ENCODE measurements around the gene DAP.

The DAP gene

DNA sequence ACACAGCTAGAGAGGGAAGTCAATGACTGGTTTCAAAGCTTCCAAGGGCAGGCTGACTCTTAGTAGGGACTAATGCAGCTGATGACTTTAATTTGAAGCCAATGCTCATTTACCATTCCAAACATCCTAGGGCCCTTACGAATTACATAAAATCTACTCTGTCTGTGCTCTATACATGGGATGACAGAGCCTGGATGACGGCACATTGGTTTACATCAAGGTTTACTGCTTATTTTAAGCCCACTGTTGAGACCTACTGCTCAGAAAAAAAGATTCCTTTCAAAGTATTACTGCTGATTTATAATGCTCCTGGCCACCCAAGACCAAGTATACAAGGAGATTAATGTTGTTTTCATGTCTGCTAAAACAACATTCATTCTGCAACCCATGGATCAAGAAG, 74.1 kb downstream of the DAP start:
- DNase-seq: no peak

DNA sequence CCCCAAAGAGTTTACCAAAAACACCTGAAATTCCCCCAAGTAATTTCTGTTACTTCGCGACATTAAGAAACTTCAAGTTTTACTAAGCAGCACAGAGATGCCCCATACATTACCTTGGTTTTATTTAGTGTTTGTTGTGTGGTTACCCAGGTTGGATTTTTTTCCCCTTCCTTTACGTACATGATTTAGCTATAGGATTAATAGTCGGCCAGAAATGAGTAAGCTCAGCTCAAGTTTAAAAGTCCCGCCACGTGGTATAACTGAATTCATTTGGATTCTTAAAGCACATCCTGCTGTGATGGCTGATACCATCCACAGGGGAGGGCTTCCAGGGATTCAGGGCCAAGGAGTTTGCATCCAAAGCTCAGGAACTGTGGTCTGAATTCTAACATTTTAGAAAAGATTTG, 75.9 kb downstream of the DAP start:
- DNase-seq: no peak

DNA sequence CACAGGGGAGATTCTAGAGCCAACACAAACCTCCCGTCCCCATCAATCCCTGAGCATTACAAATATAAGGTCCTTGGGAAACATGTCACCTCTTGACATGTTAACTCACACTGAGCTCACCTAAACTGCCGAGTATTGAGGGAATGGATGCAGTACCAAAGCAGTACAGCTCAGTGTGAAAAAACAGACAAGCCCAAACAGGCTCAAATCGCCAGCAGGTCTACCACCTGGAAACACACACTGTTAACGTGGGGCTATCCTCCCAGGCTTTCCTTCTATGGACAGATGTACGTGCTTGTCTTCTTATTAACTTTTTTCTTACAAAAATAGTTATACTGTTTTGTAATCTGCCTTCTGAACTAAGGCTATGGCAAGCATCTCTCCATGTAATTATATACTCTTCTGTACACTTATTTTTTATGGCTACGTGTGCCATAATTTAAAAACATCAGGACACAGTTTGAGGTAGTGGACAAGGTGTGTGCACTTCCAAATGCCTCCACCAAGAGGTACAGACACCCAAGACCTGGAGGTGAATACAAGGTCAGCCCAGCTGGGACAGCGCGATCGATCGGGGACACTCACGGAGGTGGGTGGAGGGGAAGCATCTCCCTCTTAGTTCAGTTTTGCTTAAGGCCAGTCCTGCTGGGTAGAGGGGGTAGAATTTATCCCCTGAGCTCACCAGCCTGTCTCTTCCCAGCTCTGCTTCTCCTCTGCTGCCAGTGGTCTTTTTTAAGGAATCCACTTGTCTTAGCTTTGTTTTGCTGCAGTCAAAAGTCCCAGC, 76.5 kb downstream of the DAP start:
- no peak for DNase-seq

DNA sequence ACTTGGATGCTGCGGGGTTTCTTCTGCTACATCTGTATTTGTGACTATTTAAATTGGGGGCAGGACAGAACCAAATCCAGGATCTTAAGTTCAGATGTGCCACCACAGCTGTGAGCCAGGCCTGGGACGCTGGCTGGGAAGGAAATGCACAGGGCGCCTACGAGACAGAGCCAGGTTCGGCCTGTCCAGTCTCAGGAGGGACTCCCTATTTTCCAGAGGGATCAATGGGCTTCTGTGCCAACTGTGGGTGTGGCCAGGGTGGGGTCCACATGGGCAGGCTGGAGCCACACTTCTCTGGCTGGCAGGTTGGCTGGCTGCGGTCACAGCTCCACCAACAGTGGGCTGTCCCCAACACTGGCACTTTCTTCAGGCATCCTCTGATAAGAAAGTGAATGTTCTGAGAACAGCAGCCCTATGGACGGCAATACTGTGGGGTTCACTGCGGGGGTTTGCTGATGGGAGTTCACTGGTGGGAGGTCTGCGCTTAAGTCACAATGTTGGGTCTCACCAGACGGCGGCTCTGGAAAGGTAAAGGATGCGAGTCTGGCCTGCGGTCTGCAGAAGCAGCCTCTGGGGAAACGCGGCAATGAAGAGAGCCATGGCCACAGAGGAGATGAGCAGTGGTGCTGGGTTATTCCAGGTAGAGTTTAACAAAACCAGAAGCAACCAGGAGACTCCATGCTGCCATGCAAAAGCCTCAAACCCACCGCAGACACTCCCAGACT, 78.1 kb downstream of the DAP start:
- no peak for DNase-seq

- no peak for DNase-seq
Observed at GRCh38 chr5:10681731-10682679, 79.0 kb downstream of the DAP start.

GRCh38 chr5:10680876-10681481, 80.1 kb downstream of the DAP start:
- no peak for DNase-seq

- no peak for DNase-seq
Observed at GRCh38 chr5:10679336-10679988, 81.6 kb downstream of the DAP start.

- no peak for DNase-seq
Observed at GRCh38 chr5:10678244-10678643, 82.8 kb downstream of the DAP start.

DNA sequence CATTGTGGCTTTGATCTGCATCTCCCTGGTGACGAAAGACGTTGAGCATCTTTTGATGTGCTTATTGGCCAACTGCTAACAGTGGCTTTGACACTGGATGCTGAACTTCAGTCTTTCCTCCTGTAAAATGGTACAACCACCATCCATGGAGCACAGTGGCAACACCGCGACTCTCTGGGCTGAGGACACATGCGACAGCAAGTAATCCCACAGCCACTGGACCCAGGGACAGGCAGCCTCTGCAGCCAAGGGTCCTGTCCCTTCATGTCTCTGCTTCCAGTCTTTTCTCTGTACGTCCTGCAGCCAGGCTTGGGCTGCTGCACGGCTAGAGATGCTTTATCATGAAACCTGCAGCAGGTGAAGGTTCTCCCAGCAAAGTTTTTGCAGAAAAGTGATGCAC, 83.5 kb downstream of the DAP start:
- no peak for DNase-seq

GRCh38 chr5:10676946-10677345, 84.1 kb downstream of the DAP start:
- DNase-seq: no peak

GRCh38 chr5:10676224-10676623, 84.8 kb downstream of the DAP start:
- no peak for DNase-seq

DNA sequence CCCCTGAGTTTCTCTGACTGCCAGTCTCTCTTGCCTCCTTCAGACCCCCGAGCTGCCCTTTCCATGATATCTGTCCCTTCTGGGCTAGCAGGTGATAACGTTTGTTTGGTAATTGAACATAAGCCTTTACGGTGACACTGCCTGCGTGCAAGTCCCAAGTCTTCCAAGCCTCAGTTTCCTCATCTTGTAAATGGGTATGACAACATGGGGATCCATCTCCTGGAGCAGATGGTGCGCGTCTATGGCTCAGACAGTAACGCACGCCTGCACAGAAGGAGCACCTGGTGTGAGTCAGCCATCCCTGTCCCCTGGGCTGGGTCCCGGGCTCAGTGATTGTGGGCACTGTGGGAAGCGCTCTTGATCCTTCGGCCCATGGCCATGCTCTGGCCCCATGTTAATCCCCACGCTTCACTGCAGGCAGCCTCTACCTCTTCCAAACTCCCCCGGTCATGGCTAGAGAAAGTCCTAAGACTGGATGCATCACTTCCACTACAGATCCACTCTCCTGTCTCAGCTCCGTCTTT, 85.8 kb downstream of the DAP start:
- no peak for DNase-seq

- DNase-seq: no peak
Observed at GRCh38 chr5:10674582-10674981, 86.5 kb downstream of the DAP start.

GRCh38 chr5:10674096-10674495, 86.9 kb downstream of the DAP start:
- DNase-seq: no peak

GRCh38 chr5:10673407-10673806, 87.6 kb downstream of the DAP start:
- no peak for DNase-seq

GRCh38 chr5:10673017-10673389, 88.0 kb downstream of the DAP start:
- no peak for DNase-seq

DNA sequence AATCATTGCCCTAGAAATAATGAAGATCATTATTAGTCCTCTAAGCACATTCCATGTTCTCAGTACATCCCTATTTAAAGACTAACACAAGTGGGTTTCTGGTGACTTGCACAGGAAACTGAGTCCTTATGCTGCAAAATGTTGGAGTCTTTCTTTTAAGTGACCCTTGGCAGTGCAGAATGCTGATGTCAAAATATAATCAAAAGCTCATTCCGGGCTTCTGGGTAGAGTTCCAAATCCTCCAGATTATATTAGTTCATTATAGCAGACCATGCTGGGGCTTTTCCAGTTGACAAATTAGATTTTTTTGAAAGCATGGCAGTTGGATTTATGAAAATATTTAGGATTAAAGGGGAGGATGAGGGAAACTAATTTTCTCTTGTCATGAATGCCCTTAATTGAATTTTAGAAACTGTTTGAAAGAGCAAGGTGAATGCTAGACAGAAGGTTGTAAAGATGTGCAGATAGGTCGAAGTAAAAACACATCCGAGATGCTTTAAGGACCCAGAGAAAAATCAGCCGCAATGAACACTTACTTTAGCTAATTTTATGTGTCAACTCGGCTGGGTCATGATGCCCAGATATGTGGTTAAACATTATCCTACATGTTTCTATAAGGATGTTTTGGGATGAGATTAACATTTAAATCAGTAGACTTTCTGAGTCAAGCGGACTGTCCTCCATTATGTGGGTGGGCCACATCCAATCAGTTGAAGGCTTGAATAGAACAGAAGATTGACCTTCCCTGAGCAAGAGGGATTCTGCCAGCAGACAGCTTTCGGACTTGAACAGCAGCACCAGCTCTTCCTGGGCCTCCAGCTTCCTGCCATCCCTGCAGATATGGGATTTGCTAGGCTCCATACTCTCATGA, 88.7 kb downstream of the DAP start:
- DNase-seq: no peak

DNA sequence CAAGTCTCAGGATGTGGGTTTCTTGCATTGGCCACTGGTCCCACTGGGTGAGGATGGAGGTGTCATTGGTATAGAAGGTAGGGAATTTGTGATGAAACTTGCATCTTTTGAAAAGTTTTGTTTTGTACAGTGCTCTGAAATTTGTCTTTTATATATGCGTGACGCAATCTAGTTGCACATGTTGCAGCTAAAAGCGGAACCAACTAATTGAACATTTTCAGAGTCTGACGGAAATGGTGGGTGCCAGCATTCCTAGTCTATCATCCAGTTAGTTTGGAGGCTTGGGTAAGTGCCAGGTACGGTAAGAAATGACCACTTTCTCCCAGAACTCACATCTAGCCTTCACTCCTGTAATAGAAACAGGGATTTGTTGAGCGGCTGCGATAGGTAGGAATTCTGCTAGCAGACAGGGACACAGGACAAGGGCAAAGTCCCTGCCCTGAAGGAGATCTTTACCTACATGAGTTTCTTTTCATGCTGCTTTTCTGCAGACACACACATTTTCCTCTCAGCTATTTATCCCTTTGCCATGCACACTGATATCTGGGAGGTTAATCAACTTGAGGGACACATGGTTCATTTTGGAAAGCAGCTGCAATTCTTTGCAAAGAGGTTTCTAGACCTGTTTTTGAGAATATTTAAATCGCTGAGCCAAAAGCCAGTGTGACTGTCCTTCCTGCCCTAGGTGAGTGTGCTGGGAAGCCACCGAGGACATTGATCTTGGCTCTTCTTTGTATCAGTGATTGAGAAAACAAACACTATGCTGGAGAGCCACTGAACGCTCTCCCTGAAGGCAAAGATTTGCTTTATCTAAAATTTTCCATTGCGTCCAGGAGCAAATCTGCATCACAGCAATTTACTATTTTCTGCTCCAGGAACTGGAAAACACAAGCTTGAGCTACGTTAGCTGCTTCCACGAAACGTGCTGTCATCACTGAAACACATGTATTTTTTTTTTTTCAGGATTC, 89.7 kb downstream of the DAP start:
- no peak for DNase-seq

DNA sequence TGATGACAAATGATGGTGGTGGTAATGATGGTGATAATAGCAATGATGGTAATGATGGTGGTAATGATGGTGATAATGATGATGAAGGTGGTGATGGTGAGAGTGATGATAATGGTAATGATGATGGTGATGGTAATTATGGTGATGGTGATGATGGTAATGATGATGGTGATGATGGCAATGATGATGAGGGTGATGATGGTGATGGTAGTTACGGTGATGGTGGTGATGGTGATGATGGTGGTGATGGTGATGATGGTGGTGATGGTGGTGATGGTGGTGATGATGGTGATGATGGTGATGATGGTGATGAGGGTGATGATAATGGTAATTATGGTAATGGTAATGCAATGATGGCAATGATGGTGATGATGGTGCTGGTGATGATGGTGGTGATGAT, 91.1 kb downstream of the DAP start:
- no peak for DNase-seq

DNA sequence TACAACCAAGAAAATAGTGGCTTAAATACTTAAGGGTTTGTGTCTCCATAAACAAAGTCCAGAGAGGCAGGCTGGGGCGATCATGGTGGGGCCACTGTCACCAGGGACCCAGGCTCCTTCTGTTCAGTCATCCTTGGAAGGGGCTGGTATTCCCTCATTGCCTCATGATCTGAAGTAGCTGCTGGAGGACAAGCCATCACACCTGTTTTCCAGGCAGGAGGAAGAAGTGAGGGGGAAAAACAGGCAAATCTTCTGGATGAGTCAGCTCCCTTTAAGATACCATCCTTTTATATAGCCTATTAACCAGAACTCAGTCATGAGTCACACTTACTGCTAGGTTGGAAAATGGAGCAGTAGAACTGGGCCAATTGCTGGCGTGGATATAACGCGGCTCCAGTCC, 92.3 kb downstream of the DAP start:
- no peak for DNase-seq
